Measurements from ENCODE around the gene PIK3CA.

- TF ChIP-seq POLR2A (IDR thresholded peaks at IDR 0.05) (no peak), CTCF (IDR thresholded peaks at IDR 0.05) (no peak)
Measured at GRCh38 chr3:179163503-179163902, 15.3 kb downstream of the PIK3CA start.

All from vagina (tissue), 2 donors.